NOMO-1 treated with dmso at 0.1 percent for 144 hours (cell line): ENCODE measurements around the gene GPX2.

Source experiments
- DNase-seq: peaks from one replicate; lab custom pipeline; 2025; ENCODE audit not compliant: unreplicated experiment; lab: John Stamatoyannopoulos, UW

The GPX2 gene

GRCh38 chr14:64960762-64961276 lies 18.3 kb upstream of the GPX2 start:
- DNase-seq, result no peak

DNA sequence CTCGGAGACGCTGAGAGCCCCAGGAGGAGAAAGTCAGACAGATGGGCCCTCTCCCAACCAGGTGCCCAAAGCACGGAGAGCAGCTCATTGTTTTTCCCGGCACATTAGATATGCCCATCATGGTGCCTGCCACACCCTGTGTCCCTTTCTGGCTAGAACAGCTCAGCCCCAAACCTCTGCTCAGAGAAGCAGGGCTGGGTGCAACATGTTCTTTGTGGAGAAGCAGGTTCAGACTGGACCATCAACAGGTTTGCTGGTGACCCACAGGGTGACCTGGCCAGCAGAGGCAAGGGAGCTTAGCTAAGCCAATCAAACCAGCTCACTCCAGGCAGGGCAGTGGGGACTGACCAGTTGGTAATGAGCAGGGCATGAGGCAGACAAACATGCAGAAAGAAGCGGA lies 16.2 kb upstream of the GPX2 start:
- DNase-seq, result no peak

- no peak for DNase-seq
Observed at GRCh38 chr14:64958201-64958600, 15.7 kb upstream of the GPX2 start.

DNA sequence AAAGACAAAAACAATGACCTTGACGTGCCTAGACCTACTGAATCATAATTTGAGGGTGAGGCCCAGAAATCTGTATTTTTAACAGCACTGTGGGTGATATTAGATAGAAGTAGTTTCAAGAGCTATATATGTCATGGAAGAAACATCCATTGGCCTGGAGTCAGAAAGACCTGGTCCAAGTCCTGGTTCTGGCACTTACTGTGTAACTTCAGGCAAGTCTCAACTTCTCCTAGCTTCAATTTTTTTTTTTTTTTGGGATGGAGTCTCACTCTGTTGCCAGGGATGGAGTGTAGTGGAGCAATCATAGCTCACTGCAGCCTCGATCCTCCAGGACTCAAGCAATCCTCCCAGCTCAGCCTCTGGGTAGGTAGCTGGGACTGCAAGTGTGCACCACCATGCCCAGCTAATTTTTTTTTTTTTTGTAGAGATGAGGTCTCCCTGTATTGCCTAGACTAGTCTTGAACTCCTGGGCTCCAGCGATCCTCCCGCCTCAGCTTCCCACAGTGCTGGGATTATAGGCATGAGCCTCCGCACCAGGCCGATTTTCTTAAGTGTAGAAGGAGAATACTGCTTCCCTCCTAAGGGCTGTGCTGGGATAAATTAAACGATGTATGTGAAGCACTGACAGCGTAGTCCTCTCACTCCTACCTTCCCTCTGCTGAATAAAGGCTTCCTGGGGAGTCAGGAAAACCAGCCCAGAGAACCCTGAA lies 14.3 kb upstream of the GPX2 start:
- DNase-seq, result no peak

GRCh38 chr14:64955297-64955696 lies 12.8 kb upstream of the GPX2 start:
- no peak for DNase-seq

DNA sequence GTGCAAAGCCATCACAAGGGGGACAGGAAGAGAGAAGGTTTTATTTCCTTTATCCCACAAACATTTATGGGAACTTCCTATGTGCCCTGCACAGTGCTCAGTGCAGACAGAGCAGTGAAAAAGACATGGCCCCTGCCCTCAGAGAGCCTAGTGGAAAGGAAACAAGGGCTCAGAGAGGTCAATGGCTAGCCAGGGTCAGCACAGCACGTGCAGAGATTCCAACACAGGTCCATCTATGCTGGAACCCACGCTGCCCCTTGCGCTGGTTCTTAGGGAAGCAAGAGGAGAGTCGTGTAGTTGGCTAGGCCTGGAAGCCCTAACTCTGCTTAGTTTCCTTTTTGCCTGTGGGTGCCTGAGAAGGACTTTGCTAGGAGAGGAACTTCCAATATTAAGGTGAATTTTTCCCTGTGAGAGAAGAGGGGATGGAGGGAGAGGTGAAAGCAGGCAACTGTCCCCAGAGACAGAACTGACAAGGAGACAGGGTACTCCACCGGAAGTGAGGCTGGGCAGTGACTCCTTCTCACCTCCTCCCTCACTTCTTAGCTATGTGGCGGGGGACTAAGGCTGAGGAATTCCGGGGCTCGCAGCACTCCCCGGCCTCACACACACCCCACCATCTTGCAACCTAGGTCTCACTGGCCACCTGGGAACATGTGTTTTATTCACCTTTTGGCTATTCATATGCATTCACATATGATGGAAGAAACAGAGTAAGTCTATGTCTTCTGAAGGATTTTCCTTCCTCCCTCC lies 12.1 kb upstream of the GPX2 start:
- no peak for DNase-seq

- DNase-seq, result no peak
Observed at GRCh38 chr14:64953661-64954060, 11.1 kb upstream of the GPX2 start.

DNA sequence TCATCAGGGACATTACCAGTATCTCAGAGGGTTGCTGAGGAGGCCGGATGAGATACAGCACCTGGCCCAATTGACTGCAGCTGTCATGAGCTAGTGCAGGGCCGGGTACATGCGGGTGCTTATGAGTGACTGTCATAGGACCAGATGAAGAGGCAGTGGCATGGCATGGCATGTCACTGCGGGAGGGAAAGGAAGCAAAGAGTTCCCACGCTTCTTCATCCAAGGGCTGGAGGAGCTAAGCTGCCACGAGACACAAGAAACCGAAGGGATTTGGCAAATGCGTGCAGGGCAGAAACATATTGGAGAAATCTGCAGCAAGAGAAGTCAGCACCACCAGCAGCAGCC lies 10.7 kb upstream of the GPX2 start:
- no peak for DNase-seq

DNA sequence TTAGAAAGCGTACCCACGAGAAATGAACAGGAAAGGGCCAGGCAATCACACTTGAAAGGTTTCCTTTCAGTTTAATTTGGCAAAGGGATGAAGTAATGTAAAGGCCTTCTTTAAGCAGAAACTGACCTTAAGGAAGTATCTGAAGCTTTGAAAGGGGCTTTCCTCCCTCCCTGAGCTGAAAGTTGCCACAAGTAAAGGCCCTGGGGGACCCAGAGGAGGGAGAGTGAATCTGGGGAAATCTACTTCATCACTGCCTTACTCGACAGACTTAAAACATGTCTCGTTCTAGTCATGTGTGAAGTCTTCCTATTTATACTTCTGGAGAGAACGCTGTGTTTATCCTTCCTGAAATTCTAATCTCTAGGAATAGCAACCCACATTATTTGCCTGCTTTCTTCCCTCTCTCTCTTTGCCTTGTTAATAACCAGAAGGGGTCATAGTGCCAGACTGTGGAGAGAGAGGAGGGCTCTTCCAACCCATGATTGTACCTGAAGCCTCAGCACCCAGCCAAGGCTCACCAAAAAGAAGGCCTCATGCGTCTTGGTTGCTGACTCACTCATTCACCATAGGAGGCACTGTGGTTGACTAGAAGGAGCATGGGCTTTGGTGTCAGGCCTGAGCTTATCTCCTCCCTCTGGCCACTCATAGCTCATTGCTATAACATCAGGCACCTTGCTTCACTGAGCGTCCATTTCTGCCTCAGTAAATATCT lies 10.2 kb upstream of the GPX2 start:
- no peak for DNase-seq

GRCh38 chr14:64951724-64952123 lies 9.2 kb upstream of the GPX2 start:
- DNase-seq, result no peak

DNA sequence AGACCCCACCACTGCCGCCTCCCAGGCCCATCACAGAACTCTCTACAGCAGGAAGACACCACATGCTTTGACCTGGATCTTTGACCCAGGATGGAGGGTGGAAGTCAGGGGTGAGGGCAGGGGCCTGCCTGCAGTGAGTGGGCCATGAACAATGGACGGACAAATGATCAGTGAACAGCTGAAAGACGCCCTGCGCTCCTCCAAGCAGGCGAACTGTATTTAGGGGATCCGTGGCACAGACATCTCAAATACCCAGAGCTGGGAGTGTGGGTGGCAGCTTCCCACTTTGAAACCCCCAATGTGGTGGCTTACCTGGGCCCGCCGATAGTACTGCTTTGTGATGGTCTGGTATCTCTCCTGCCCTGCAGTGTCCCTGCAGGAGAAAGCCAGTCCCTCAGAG lies 8.7 kb upstream of the GPX2 start:
- DNase-seq, result no peak

DNA sequence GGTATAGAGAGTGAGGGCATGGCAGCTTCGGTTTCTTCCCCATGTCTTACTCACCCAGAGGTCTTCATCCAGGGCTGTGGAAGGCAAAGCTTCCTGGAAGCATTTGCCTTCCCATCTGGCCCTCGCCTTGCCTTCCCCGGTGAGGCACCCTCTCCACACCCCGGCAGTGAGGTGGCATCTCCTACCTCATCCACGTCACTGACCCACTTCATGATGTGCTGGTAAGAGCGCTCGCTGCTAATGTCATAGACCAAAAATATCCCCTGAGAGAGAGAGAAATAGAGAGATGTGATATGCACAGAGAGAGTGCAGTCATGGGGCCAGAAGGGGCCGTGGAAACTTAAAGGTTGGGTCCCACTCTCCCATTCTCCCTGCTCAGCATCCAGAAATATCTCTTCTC lies 8.3 kb upstream of the GPX2 start:
- no peak for DNase-seq

GRCh38 chr14:64948612-64949210 lies 6.2 kb upstream of the GPX2 start:
- DNase-seq, result no peak

GRCh38 chr14:64947710-64948611 lies 5.4 kb upstream of the GPX2 start:
- DNase-seq, result no peak

GRCh38 chr14:64946310-64947045 lies 3.9 kb upstream of the GPX2 start:
- DNase-seq, result no peak

- no peak for DNase-seq
Observed at GRCh38 chr14:64945431-64946178, 3.1 kb upstream of the GPX2 start.

DNA sequence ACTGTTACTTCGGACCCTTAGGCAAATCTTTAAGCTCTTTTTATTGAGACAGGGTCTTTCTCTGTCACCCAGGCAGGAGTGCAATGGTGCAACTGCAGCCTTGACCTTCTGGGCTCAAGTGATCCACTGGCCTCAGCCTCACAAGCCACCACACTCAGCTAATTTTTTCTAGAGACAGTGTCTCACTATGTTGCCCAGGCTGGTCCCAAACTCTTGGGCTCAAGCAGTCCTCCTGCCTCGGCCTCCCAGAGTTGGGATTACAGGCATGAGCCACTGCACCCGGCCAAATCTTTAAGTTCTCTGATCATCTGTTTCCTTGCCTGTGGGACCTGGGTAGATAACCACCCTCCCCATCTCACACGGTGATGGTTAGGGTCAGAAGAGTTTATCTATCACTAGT lies 2.3 kb upstream of the GPX2 start:
- DNase-seq, result no peak

DNA sequence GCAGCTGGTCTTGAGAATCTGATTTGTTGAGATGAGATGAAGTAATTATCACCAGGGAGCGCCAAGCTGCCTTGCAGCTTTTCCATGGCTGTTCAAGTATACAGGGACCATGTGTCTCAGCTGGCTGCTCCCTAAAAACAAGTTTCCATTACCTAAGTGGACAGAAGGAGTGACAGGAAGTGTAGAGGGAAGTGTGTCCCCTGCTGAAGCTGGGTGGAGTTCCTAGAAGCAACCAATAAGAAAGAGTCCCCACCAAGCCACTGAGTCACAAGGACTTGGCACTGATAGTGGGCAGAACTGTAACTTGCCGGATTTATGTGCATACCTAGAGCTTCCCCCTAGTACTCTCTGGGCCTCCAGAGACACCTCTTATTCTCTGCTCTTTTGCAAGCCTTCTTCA lies 1.5 kb upstream of the GPX2 start:
- no peak for DNase-seq

DNA sequence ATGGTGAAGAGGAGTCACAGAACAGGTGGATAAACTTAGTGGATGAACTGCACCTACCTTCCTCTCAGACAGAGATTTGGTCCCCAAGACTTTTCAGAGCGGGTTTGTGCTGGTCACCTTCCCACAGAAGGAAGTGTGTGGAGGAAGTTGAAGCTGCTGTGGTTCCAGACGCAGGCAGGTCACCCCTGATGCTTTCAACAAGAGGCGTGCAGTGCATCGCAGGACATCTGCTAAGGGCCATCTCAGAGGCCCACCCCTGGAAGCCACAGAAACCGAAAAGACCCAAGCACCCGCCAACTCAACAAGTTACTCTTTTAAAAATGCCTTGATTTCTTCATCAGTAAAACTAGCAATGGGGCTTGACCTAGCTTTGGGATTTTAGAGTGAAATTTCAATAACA lies 1.0 kb upstream of the GPX2 start:
- no peak for DNase-seq
